ENCODE results near the gene SLF2.
A peak's percentile ranks its signal among the peaks of the same experiment; 100 is the strongest.
"Not testable (repeated sequence)": the region's sequence is repeated elsewhere in the genome, so short reads cannot be mapped to it uniquely, and the experiment has no call there.

SLF2 gene

GRCh38 chr10:100881556-100882213 lies 31.1 kb upstream of the SLF2 start:
- no peak for DNase-seq

GRCh38 chr10:100882252-100882651 lies 30.5 kb upstream of the SLF2 start:
- no peak for DNase-seq

- no peak for DNase-seq
These were observed 30.0 kb upstream of the SLF2 start for GRCh38 chr10:100882671-100883311.

GRCh38 chr10:100883312-100883821 lies 29.4 kb upstream of the SLF2 start:
- no peak for DNase-seq

- DNase-seq = not testable (repeated sequence)
These were observed 27.2 kb upstream of the SLF2 start for GRCh38 chr10:100885611-100886010.

GRCh38 chr10:100886091-100886490 lies 26.7 kb upstream of the SLF2 start:
- no peak for DNase-seq

- DNase-seq = no peak
These were observed 26.2 kb upstream of the SLF2 start for GRCh38 chr10:100886521-100886920.

- DNase-seq = no peak
These were observed 25.8 kb upstream of the SLF2 start for GRCh38 chr10:100886963-100887362.

- no peak for DNase-seq
These were observed 24.9 kb upstream of the SLF2 start for GRCh38 chr10:100887761-100888296.

- peak; percentile 24 for DNase-seq
These were observed 23.8 kb upstream of the SLF2 start for GRCh38 chr10:100888957-100889356.

GRCh38 chr10:100889546-100889945 lies 23.2 kb upstream of the SLF2 start:
- DNase-seq = no peak

- no peak for DNase-seq
These were observed 22.6 kb upstream of the SLF2 start for GRCh38 chr10:100890141-100890672.

GRCh38 chr10:100890673-100891317 lies 22.0 kb upstream of the SLF2 start:
- DNase-seq = no peak

GRCh38 chr10:100894033-100894432 lies 18.7 kb upstream of the SLF2 start:
- DNase-seq = no peak

GRCh38 chr10:100894589-100895294 lies 18.0 kb upstream of the SLF2 start:
- no peak for DNase-seq

- no peak for DNase-seq
These were observed 17.4 kb upstream of the SLF2 start for GRCh38 chr10:100895346-100895745.

- DNase-seq = no peak
These were observed 16.9 kb upstream of the SLF2 start for GRCh38 chr10:100895896-100896295.

- no peak for DNase-seq
These were observed 15.8 kb upstream of the SLF2 start for GRCh38 chr10:100896876-100897461.

- no peak for DNase-seq
These were observed 14.8 kb upstream of the SLF2 start for GRCh38 chr10:100897976-100898375.

GRCh38 chr10:100899171-100899570 lies 13.6 kb upstream of the SLF2 start:
- DNase-seq = no peak

GRCh38 chr10:100901051-100901450 lies 11.7 kb upstream of the SLF2 start:
- no peak for DNase-seq

- no peak for DNase-seq
These were observed 10.1 kb upstream of the SLF2 start for GRCh38 chr10:100902622-100903021.
